Memory B cell (primary cell): ENCODE results near the gene GRM1.

ENCODE experiments used
- ATAC-seq: fragments of 150-1000 bp; cut with Tn5 transposase; 2 replicates; pipeline ENCODE4 v1.10.0; 2021; ENCODE audit warnings: low read depth, mild to moderate bottlenecking, moderate library complexity
- DNase-seq, 2 donors: peaks; one replicate each; pipeline ENCODE4 v3.0.0; 2022; ENCODE audit warnings: low spot score in 2 of 2
- H3K27ac Mint-ChIP-seq: one replicate; pipeline ENCODE4 v1.8.0; 2022; ENCODE audit warnings: mild to moderate bottlenecking, moderate library complexity, mixed read lengths
- H3K27me3 Mint-ChIP-seq: one replicate; pipeline ENCODE4 v1.8.0; 2022; ENCODE audit warnings: mixed read lengths
- H3K36me3 Mint-ChIP-seq: one replicate; pipeline ENCODE4 v1.8.0; 2022; ENCODE audit warnings: mild to moderate bottlenecking, mixed read lengths
- H3K4me1 Mint-ChIP-seq: one replicate; pipeline ENCODE4 v1.8.0; 2022; ENCODE audit warnings: mixed read lengths
- H3K4me3 Mint-ChIP-seq: one replicate; pipeline ENCODE4 v1.8.0; 2022; ENCODE audit warnings: mild to moderate bottlenecking, moderate library complexity, mixed read lengths
- H3K9me3 Mint-ChIP-seq: one replicate; pipeline ENCODE4 v1.8.0; 2022; ENCODE audit warnings: mixed read lengths

GRM1 gene

DNA sequence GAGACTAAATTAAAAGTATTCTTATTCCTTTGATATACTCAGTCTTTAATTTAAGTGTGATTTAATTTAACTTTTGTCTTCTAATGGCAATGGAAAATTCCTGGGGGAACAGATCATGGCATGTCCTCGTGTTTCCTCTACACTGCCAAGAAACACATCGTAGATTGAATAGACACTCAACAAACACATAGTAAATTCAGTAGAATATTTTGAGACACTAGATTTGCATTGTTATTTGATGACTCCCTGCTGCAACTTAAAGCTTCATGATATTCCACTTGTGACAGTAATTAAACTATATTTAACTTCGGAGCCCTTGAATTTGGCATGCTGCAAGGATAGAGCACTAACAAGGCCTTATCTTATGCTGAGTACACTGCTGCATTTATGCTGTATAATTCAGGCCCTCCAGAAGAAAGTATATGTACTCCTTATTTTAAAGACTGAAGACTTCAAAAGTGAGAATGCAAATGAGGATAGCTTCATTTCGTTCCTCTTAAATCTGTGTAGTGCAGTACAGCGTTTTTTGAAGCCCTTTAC is 84.3 kb downstream of the GRM1 start:
- ATAC-seq (no peak), DNase-seq (no peak)
- peaks cover 3% of the 10 kb centered on the region for H3K9me3 Mint-ChIP-seq
- H3K27me3 Mint-ChIP-seq: no peaks in the 10 kb centered on the region
- no peaks in the 10 kb centered on the region for H3K4me1 Mint-ChIP-seq
- no peak overlapping the region for H3K4me3 Mint-ChIP-seq
- no peak overlapping the region for H3K27ac Mint-ChIP-seq
- no peaks in the 10 kb centered on the region for H3K36me3 Mint-ChIP-seq

GRCh38 chr6:146123616-146124015 is 94.8 kb downstream of the GRM1 start:
- H3K9me3 Mint-ChIP-seq: no peaks in the 10 kb centered on the region
- no peaks in the 10 kb centered on the region for H3K36me3 Mint-ChIP-seq
- no peak overlapping the region for H3K4me3 Mint-ChIP-seq
- no peaks in the 10 kb centered on the region for H3K4me1 Mint-ChIP-seq
- no peak overlapping the region for H3K27ac Mint-ChIP-seq
- ATAC-seq (no peak), DNase-seq (no peak)
- peaks cover 2% of the 10 kb centered on the region for H3K27me3 Mint-ChIP-seq

GRCh38 chr6:146127447-146128215 is 98.8 kb downstream of the GRM1 start:
- Mint-ChIP-seq H3K36me3 (no peaks in the 10 kb centered on the region), H3K27me3 (peaks cover 2% of the 10 kb centered on the region), H3K4me1 (no peaks in the 10 kb centered on the region), H3K4me3 (no peak overlapping the region), H3K9me3 (no peaks in the 10 kb centered on the region), H3K27ac (no peak overlapping the region)
- no peak for ATAC-seq
- DNase-seq: no peak

- ATAC-seq (no peak), DNase-seq (no peak)
- peaks cover 8% of the 10 kb centered on the region for H3K9me3 Mint-ChIP-seq
- no peaks in the 10 kb centered on the region for H3K4me1 Mint-ChIP-seq
- H3K36me3 Mint-ChIP-seq: no peaks in the 10 kb centered on the region
- no peaks in the 10 kb centered on the region for H3K27me3 Mint-ChIP-seq
- no peak overlapping the region for H3K4me3 Mint-ChIP-seq
- H3K27ac Mint-ChIP-seq: no peak overlapping the region
Measured at GRCh38 chr6:146133866-146134265, 105.0 kb downstream of the GRM1 start.

GRCh38 chr6:146135167-146135566 is 106.3 kb downstream of the GRM1 start:
- no peaks in the 10 kb centered on the region for H3K27me3 Mint-ChIP-seq

GRCh38 chr6:146146836-146147235 is 118.0 kb downstream of the GRM1 start:
- Mint-ChIP-seq H3K9me3 (no peaks in the 10 kb centered on the region), H3K4me1 (no peaks in the 10 kb centered on the region), H3K27ac (no peak overlapping the region), H3K4me3 (no peak overlapping the region), H3K36me3 (no peaks in the 10 kb centered on the region), H3K27me3 (peaks cover 2% of the 10 kb centered on the region)
- ATAC-seq (no peak), DNase-seq (no peak)

More at GRCh38 chr6:146135167-146135566, 106.3 kb downstream of the GRM1 start:
- Mint-ChIP-seq H3K9me3 (peaks cover 10% of the 10 kb centered on the region), H3K4me1 (no peaks in the 10 kb centered on the region), H3K27ac (no peak overlapping the region), H3K36me3 (no peaks in the 10 kb centered on the region), H3K4me3 (no peak overlapping the region)
- no peak for DNase-seq
- ATAC-seq: no peak

DNA sequence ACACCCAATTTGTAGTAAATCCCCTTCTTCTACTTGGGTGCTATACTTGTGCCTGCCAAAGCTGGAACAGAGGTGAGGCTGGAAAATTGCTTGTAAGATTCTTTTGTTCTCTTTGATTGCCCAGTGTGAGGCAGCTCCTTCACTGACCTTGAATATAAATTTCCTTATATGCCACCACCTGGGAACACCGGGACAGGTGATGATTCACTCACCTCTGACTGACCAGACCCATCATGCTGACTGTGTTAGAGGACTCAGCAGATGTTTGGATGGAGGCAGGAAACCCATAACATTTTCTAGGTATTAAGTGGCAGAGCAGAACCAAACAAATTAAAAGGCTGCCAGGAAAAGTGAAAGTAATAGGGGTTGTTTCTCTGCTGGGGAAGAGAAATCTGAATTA is 120.9 kb downstream of the GRM1 start:
- no peak for DNase-seq
- Mint-ChIP-seq H3K27me3 (peaks cover 3% of the 10 kb centered on the region), H3K36me3 (no peaks in the 10 kb centered on the region), H3K4me3 (no peak overlapping the region), H3K9me3 (no peaks in the 10 kb centered on the region), H3K27ac (no peak overlapping the region), H3K4me1 (peaks cover 2% of the 10 kb centered on the region)
- ATAC-seq: no peak

- no peak for DNase-seq
- no peak overlapping the region for H3K4me3 Mint-ChIP-seq
- H3K27me3 Mint-ChIP-seq: peaks cover 2% of the 10 kb centered on the region
- ATAC-seq: no peak
- no peak overlapping the region for H3K27ac Mint-ChIP-seq
- peaks cover 2% of the 10 kb centered on the region for H3K4me1 Mint-ChIP-seq
- H3K36me3 Mint-ChIP-seq: no peaks in the 10 kb centered on the region
- no peaks in the 10 kb centered on the region for H3K9me3 Mint-ChIP-seq
Measured at GRCh38 chr6:146153040-146153758, 124.3 kb downstream of the GRM1 start.

GRCh38 chr6:146154197-146154596 is 125.3 kb downstream of the GRM1 start:
- H3K9me3 Mint-ChIP-seq: no peaks in the 10 kb centered on the region
- H3K4me1 Mint-ChIP-seq: peaks cover 2% of the 10 kb centered on the region
- H3K27me3 Mint-ChIP-seq: peaks cover 2% of the 10 kb centered on the region
- ATAC-seq (no peak), DNase-seq (no peak)
- H3K36me3 Mint-ChIP-seq: no peaks in the 10 kb centered on the region
- H3K4me3 Mint-ChIP-seq: no peak overlapping the region
- no peak overlapping the region for H3K27ac Mint-ChIP-seq

GRCh38 chr6:146161664-146162063 is 132.8 kb downstream of the GRM1 start:
- H3K9me3 Mint-ChIP-seq: peaks cover 2% of the 10 kb centered on the region
- H3K4me1 Mint-ChIP-seq: no peaks in the 10 kb centered on the region
- H3K27me3 Mint-ChIP-seq: no peaks in the 10 kb centered on the region
- ATAC-seq (no peak), DNase-seq (no peak)
- H3K36me3 Mint-ChIP-seq: no peaks in the 10 kb centered on the region
- no peak overlapping the region for H3K27ac Mint-ChIP-seq
- H3K4me3 Mint-ChIP-seq: no peak overlapping the region

- Mint-ChIP-seq H3K4me1 (no peaks in the 10 kb centered on the region), H3K27ac (no peak overlapping the region), H3K9me3 (peaks cover 6% of the 10 kb centered on the region), H3K4me3 (no peak overlapping the region), H3K27me3 (peaks cover 1% of the 10 kb centered on the region), H3K36me3 (no peaks in the 10 kb centered on the region)
- DNase-seq: no peak
- ATAC-seq: no peak
Measured at GRCh38 chr6:146169872-146170271, 141.0 kb downstream of the GRM1 start.

GRCh38 chr6:146177785-146178184 is 148.9 kb downstream of the GRM1 start:
- Mint-ChIP-seq H3K27ac (no peak overlapping the region), H3K9me3 (no peaks in the 10 kb centered on the region), H3K27me3 (peaks cover under 1% of the 10 kb centered on the region), H3K4me1 (no peaks in the 10 kb centered on the region), H3K4me3 (no peak overlapping the region), H3K36me3 (no peaks in the 10 kb centered on the region)
- ATAC-seq (no peak), DNase-seq (no peak)

DNA sequence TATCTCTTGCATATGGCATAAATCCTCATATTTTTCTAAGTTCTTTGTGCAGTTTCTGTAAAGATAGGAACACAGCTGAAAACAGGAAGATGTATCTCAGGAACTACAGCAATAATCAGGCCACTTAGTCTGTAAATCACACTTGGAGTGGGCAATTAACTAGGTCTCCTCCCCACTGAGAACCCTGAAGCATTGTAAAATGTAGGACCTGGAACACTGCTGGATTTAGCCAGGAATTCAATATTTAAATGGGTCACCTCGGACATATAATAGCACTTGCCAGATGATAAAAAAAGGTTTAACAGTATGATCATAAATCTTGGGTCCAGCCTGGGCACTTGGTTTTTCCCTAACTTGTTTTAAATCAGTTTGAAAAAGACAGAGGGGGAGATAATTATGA is 155.0 kb downstream of the GRM1 start:
- ATAC-seq: no peak
- Mint-ChIP-seq H3K36me3 (no peaks in the 10 kb centered on the region), H3K27me3 (no peaks in the 10 kb centered on the region), H3K4me3 (no peak overlapping the region), H3K4me1 (no peaks in the 10 kb centered on the region), H3K27ac (no peak overlapping the region), H3K9me3 (no peaks in the 10 kb centered on the region)
- no peak for DNase-seq

GRCh38 chr6:146184701-146185100 is 155.8 kb downstream of the GRM1 start:
- no peak for ATAC-seq
- H3K4me1 Mint-ChIP-seq: no peaks in the 10 kb centered on the region
- H3K9me3 Mint-ChIP-seq: no peaks in the 10 kb centered on the region
- no peak overlapping the region for H3K27ac Mint-ChIP-seq
- no peak for DNase-seq
- H3K36me3 Mint-ChIP-seq: no peaks in the 10 kb centered on the region
- H3K4me3 Mint-ChIP-seq: no peak overlapping the region
- no peaks in the 10 kb centered on the region for H3K27me3 Mint-ChIP-seq
